SK-N-SH (cell line): ENCODE measurements around the gene MAN1A1. TPM values are rescaled to one million over a fixed set of nuclear protein-coding genes. Genes with fewer than 3 reads are reported as not detected.

Experiments used
- CTCF ChIA-PET: fragments of 300-600, 350-600 bp; formaldehyde crosslinking; extraction: SDS; loops from one replicate; lab custom pipeline; 2021; lab: Yijun Ruan, JAX
- POLR2A ChIA-PET: fragments of 350-600 bp; sonication (Branson Sonifier 250); formaldehyde crosslinking; extraction: SDS; loops from one replicate; lab custom pipeline; 2020; ENCODE audit warnings: antibody characterized with exemption, inconsistent platforms; lab: Yijun Ruan, JAX
- DNase-seq: peaks from one replicate; pipeline ENCODE4 v3.0.0; 2012
- H2AFZ ChIP-seq: fragments of 200-600 bp; sonication (generic); 2 replicates; pipeline ENCODE4 v1.8.1; 2016; ENCODE audit warnings: antibody characterized with exemption, mild to moderate bottlenecking, low read depth
- H3F3A ChIP-seq: fragments of 200-600 bp; sonication (generic); replicated peaks from 2 replicates; pipeline ENCODE3; 2016; ENCODE audit warnings: antibody characterized with exemption, mild to moderate bottlenecking; ENCODE audit not compliant: insufficient read depth
- H3K27ac ChIP-seq, 2 experiments: fragments of 200-500 bp in 1 of 2; fragments of 200-600 bp in 1 of 2; sonication (Bioruptor generic) in 1 of 2; sonication (generic), shearing (Covaris generic) in 1 of 2; 2 replicates each; pipeline versions ENCODE4 v1.5.1 to v1.6.1; 2014 to 2016; ENCODE audit warnings: low read depth in 2 of 2, inconsistent platforms in 1 of 2, low read length in 1 of 2, mild to moderate bottlenecking in 1 of 2, mixed read lengths in 1 of 2
- H3K27me3 ChIP-seq: fragments of 200-600 bp; sonication (generic), shearing (Covaris generic); 2 replicates; pipeline ENCODE4 v1.6.1; 2016; ENCODE audit warnings: mixed run types; ENCODE audit not compliant: insufficient read depth
- H3K36me3 ChIP-seq, 2 experiments: fragments of 200-500 bp in 1 of 2; fragments of 200-600 bp in 1 of 2; sonication (Bioruptor generic) in 1 of 2; sonication (generic) in 1 of 2; replicated peaks in 1 of 2; 2 replicates each; pipeline versions ENCODE3 to v1.5.1; 2014 to 2016; ENCODE audit warnings: low read length in 1 of 2, mild to moderate bottlenecking in 1 of 2; ENCODE audit not compliant: insufficient read depth in 2 of 2, control insufficient read depth in 1 of 2
- H3K4me1 ChIP-seq, 2 experiments: fragments of 200-500 bp in 1 of 2; fragments of 200-600 bp in 1 of 2; sonication (Bioruptor generic) in 1 of 2; sonication (generic), shearing (Covaris generic) in 1 of 2; 2 replicates each; pipeline versions ENCODE4 v1.5.1 to v1.6.1; 2014 to 2016; ENCODE audit warnings: low read depth in 1 of 2, low read length in 1 of 2, mixed run types in 1 of 2; ENCODE audit not compliant: insufficient read depth in 2 of 2, control insufficient read depth in 1 of 2
- H3K4me2 ChIP-seq: fragments of 200-600 bp; sonication (generic), shearing (Covaris generic); 2 replicates; pipeline ENCODE4 v1.6.1; 2017; ENCODE audit warnings: mixed run types
- H3K4me3 ChIP-seq, 2 experiments: fragments of 200-500 bp in 1 of 2; fragments of 200-600 bp in 1 of 2; sonication (Bioruptor generic) in 1 of 2; sonication (generic), shearing (Covaris generic) in 1 of 2; 2 replicates each; pipeline versions ENCODE4 v1.5.1 to v1.8.1; 2014 to 2016; ENCODE audit warnings: low read depth in 2 of 2, inconsistent platforms in 1 of 2, low read length in 1 of 2, mild to moderate bottlenecking in 1 of 2, mixed read lengths in 1 of 2, moderate library complexity in 1 of 2
- H3K79me2 ChIP-seq: fragments of 200-600 bp; sonication (generic); 2 replicates; pipeline ENCODE4 v1.8.1; 2017; ENCODE audit warnings: mild to moderate bottlenecking; ENCODE audit not compliant: insufficient read depth
- H3K9ac ChIP-seq: fragments of 200-600 bp; sonication (generic); 2 replicates; pipeline ENCODE4 v1.6.1; 2017; ENCODE audit warnings: mixed run types
- H3K9me2 ChIP-seq: fragments of 200-600 bp; sonication (generic); 2 replicates; pipeline ENCODE4 v1.6.1; 2017; ENCODE audit warnings: mixed run types
- H3K9me3 ChIP-seq: fragments of 200-600 bp; sonication (generic); 2 replicates; pipeline ENCODE4 v1.6.1; 2017; ENCODE audit warnings: mixed run types, mild to moderate bottlenecking, moderate library complexity
- H4K20me1 ChIP-seq: fragments of 200-600 bp; sonication (generic); 2 replicates; pipeline ENCODE4 v1.6.1; 2017; ENCODE audit warnings: mild to moderate bottlenecking, mixed run types; ENCODE audit not compliant: insufficient read depth
- ELF1 ChIP-seq: IDR thresholded peaks from 2 replicates; pipeline ENCODE4 v1.4.0; 2012
- EZH2phosphoT487 ChIP-seq: fragments of 200-600 bp; sonication (generic); IDR thresholded peaks from 2 replicates; pipeline ENCODE4 v1.6.1; 2017; ENCODE audit warnings: low read depth, mixed run types, mild to moderate bottlenecking, antibody characterized with exemption, moderate library complexity, borderline replicate concordance
- FOSL2 ChIP-seq: IDR thresholded peaks from 2 replicates; pipeline ENCODE4 v1.4.0; 2012; ENCODE audit warnings: low read depth, mild to moderate bottlenecking, moderate library complexity, borderline replicate concordance
- FOXJ3 ChIP-seq: sonication (generic); formaldehyde crosslinking; IDR thresholded peaks from 2 replicates; pipeline ENCODE4 v1.5.1; 2020; ENCODE audit warnings: mild to moderate bottlenecking, missing genetic modification reagents
- GABPA ChIP-seq: IDR thresholded peaks from 2 replicates; pipeline ENCODE4 v1.4.0; 2012; ENCODE audit warnings: low read depth, mild to moderate bottlenecking
- JUND ChIP-seq: IDR thresholded peaks from 2 replicates; pipeline ENCODE4 v1.4.0; 2012
- NFIC ChIP-seq: IDR thresholded peaks from 2 replicates; pipeline ENCODE4 v1.4.0; 2012; ENCODE audit warnings: borderline replicate concordance
- NRF1 ChIP-seq: IDR thresholded peaks from 2 replicates; pipeline ENCODE4 v1.6.1; 2012; ENCODE audit warnings: low read depth, mild to moderate bottlenecking, low read length
- PBX3 ChIP-seq: IDR thresholded peaks from 2 replicates; pipeline ENCODE4; 2012
- RAD21 ChIP-seq: IDR thresholded peaks from 2 replicates; pipeline ENCODE4 v1.6.1; 2012; ENCODE audit warnings: mild to moderate bottlenecking, low read length
- RFX5 ChIP-seq: IDR thresholded peaks from 2 replicates; pipeline ENCODE4 v1.6.1; 2012; ENCODE audit warnings: mild to moderate bottlenecking, improper control_type of control experiment, low read length
- TAF1 ChIP-seq: IDR thresholded peaks from 2 replicates; pipeline ENCODE4 v1.6.1; 2012; ENCODE audit warnings: low read depth, mild to moderate bottlenecking, low read length, moderate library complexity, borderline replicate concordance
- YY1 ChIP-seq: IDR thresholded peaks from 2 replicates; pipeline ENCODE4 v1.4.0; 2012; ENCODE audit warnings: low read depth, mild to moderate bottlenecking
- WGBS: methylation state at CpG from one replicate; pipeline ENCODE4 v1.1.6; 2017; ENCODE audit warnings: low lambda C conversion rate; 5-methylcytosine and 5-hydroxymethylcytosine counted together
- polyA plus RNA-seq, 3 experiments: library from polyadenylated mRNA; depleted of rRNA; stranded (reverse); fragments of >200 nt; gene quantifications; 2 replicates each; pipeline ENCODE4 v1.2.3, GENCODE V29; 2012
- TF ChIP-seq, protein P1 (sequence below): IDR thresholded peaks from 2 replicates; pipeline ENCODE4 v1.4.0; 2012; ENCODE audit warnings: low read depth

Gene MAN1A1
- polyA plus RNA-seq, 1 of the 3 experiments (the other 2 are of a cell fraction) = 28.0 TPM

GRCh38 chr6:119301429-119301828 is 48.1 kb downstream of the MAN1A1 start:
- Histone ChIP-seq H3K27me3 (no peaks in the 10 kb centered on the region), H3K79me2 (no peaks in the 10 kb centered on the region; the same call in 1 of the 2 replicates), H3K9ac (no peak overlapping the region), H3K9me2 (no peaks in the 10 kb centered on the region), H4K20me1 (no peaks in the 10 kb centered on the region), H3F3A (no peaks in the 10 kb centered on the region), H3K36me3 (peaks cover 27 to 48% of the 10 kb centered on the region in 2 experiments), H3K9me3 (no peaks in the 10 kb centered on the region), H3K4me1 (no peaks in the 10 kb centered on the region; a peak in 1 of 4 replicates), H3K4me2 (no peak overlapping the region), H2AFZ (no peak overlapping the region), H3K4me3 (no peak overlapping the region), H3K27ac (no peak overlapping the region)
- 97% methylated on average over 1 of the region's 1 CpG for WGBS
- POLR2A ChIA-PET = no interaction called here
- TF ChIP-seq PBX3 = no peak
- no peak for TF ChIP-seq FOSL2
- DNase-seq = no peak
- CTCF ChIA-PET = no interaction called here

- ChIA-PET POLR2A (no interaction called here), CTCF (interaction anchor here (0.6 kb wide), 1 partner anchor 795 kb away, joined by 3 read pairs; no protein-coding TSS in a partner anchor)
- Histone ChIP-seq H2AFZ (no peak overlapping the region), H3F3A (no peaks in the 10 kb centered on the region), H3K27ac (no peak overlapping the region), H3K9ac (no peak overlapping the region), H3K79me2 (no peaks in the 10 kb centered on the region), H3K27me3 (no peaks in the 10 kb centered on the region), H3K36me3 (peaks cover 11 to 33% of the 10 kb centered on the region in 2 experiments), H4K20me1 (no peaks in the 10 kb centered on the region), H3K9me3 (no peaks in the 10 kb centered on the region), H3K4me2 (no peak overlapping the region), H3K4me3 (no peak overlapping the region), H3K4me1 (no peaks in the 10 kb centered on the region; a peak in 2 of 4 replicates), H3K9me2 (no peaks in the 10 kb centered on the region)
- no peak for DNase-seq
- WGBS = 98% methylated on average over 2 of the region's 2 CpGs
- TF ChIP-seq, protein P1, sequence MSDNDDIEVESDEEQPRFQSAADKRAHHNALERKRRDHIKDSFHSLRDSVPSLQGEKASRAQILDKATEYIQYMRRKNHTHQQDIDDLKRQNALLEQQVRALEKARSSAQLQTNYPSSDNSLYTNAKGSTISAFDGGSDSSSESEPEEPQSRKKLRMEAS = no peak
- TF ChIP-seq YY1 (no peak), JUND (no peak), PBX3 (no peak), RAD21 (no peak), EZH2phosphoT487 (no peak), GABPA (no peak), TAF1 (no peak), NFIC (no peak), NRF1 (no peak), ELF1 (no peak), RFX5 (no peak), FOXJ3 (no peak)
Measured at GRCh38 chr6:119299694-119300093, 49.9 kb downstream of the MAN1A1 start.
